ENCODE data around the gene REXO5.

Gene REXO5

DNA sequence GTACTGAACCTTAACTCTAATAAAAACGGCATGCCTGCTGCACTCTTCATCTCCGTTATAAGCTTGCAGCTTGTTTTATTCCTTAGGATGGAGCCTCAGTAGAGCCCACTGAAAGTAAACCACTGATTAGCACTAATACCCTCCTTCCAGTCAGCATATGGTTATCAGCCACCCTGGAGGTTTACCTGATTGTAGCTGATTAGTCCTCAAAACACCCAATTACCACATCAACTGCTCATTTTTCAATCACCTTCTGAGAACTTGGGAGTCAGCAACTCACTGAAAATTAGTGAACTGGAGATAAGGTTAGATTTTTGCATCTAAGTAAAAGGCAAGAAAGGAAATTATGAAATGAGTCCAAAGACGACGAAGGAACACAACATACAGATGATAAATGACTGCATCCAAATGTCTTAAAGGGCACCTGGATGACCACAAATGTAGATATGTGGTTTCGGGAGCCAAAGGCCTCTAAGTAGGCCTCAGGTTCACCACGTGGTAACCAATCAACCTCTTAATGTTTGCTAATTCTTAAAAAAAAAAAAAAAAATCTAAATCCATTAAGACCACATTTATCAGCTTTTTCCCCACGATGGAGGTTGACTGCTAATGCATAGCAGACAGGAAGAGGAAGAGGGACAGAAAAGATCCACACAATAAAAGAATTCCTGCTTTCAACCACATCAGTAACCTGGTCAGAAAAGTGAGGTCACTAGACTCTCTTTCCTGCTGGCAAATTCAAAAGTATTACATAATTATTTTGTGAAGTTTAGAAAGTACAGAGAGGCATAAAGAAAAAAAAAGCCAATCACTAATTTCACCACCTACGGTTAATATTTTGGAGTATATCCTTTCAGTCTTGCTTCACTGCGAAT is 65.9 kb downstream of the REXO5 start:
- DNase-seq (ENCODE audit: low read depth in 2 of 2) = no peak

DNA sequence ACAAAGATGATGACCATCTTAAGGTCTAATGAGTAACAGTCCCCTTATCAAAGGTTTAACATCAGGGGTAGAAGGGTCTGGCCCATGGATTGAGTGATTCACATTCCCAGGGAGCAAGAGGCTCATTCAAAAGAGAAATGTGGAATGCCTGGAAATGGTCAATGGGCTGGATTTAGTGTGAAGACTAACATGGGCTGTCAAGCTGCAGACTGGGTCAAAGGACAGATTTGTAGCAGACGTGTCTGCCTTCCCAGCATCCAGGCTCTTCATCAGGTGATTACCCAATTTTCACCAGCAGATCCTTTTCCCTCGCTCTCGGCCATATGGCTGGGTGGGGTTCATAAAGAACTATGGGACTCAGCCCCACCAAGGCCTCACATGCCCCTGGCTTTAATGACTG is 67.0 kb downstream of the REXO5 start:
- DNase-seq (ENCODE audit: low read depth in 2 of 2) = no peak

DNA sequence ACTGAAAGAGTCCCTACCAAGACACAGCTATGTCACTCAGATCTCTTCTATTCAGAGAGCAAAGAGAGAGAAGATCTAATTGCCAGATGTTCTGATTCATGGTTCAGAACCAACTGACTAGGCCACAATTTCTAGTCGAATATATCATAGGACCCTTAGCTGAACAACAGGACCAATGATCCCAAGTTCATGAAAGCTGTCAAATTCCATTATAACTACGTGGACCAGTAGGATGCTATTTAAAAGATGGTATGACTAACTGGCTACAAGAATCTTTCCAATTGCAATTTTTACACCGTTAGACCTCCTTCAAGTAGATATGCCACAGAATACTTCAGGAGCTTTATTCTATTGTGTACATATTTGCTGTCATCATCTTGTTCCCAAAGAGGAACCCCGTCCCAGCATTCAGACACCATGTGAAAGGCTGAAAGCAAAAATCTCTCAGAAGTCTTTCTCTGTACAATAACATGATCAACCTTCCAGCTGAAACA is 67.8 kb downstream of the REXO5 start:
- DNase-seq (ENCODE audit: low read depth in 2 of 2) = no peak

DNA sequence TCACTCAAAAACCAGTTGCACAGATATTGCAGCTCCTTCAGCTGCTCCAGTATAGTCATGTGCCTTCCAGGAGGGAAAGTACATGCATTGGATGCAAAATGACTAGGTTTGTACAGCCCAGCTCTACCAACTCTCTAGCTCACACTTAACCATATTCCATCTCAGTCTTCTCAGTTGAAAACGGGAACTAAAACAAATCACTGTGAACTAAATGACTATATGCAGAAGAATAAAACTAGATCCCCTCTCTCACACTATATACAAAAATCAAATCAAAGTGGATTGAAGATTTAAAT is 69.0 kb downstream of the REXO5 start:
- no peak for DNase-seq (ENCODE audit: low read depth in 2 of 2)

DNA sequence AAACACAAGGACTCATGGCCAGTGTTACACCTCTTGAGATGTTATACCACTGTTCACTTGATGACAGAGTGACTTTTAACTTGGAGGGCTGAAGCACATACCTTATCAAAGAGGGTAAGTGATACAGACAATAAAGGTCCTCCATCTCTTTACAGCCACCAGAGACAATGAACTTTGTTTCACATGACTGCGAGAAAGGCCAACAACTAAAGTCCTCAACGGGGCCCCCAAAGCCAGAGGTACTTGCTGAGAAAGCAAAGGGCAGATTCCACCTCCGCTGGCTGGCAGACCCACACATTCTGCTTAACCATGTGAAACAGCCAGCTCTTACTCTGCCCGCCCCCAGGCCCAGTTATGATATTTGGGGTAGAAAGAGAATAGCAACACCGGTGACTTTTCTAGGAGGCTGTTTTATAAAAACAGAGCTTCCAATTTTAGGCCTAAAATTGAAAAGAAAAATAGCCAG is 72.4 kb downstream of the REXO5 start:
- no peak for DNase-seq (ENCODE audit: low read depth in 2 of 2)

DNA sequence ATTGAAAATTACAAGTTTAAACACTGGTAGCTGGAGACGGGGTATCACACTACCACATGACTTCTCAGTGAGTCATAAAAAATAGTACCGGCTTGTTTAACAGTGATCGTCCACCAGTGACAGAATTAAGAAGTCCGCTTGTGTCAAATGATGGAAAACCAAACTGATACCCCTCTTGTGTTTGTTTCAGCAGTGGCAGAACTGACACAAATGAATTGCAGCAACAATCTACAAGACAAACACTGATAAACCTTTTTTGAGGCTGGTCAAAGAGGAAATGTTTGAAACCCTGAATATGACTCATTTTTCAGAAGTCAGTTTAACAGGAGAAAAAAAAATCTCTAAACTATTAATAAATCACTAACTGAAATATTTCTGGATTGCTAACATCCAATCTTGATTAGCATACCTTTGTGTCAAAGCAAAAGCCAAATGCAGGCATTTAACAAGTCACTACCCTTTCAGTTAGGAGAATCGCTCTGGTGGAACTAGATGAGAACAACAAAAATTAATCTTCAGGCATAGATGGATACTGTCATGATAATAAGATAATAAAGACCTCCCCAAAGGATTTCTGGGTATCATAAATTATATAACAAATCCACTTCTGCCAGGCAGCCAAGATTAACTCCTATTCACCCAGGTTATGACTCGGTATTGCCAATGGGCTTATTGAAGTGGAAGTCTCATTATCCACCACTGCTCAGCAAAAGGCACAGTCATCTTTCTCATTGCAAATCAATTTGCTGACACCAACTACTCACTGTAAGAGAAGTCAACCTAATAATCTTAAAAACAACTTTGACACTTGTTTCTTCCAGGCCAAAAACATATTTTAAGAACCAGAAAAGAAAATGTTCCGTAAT is 73.1 kb downstream of the REXO5 start:
- DNase-seq (ENCODE audit: low read depth in 2 of 2) = no peak

DNA sequence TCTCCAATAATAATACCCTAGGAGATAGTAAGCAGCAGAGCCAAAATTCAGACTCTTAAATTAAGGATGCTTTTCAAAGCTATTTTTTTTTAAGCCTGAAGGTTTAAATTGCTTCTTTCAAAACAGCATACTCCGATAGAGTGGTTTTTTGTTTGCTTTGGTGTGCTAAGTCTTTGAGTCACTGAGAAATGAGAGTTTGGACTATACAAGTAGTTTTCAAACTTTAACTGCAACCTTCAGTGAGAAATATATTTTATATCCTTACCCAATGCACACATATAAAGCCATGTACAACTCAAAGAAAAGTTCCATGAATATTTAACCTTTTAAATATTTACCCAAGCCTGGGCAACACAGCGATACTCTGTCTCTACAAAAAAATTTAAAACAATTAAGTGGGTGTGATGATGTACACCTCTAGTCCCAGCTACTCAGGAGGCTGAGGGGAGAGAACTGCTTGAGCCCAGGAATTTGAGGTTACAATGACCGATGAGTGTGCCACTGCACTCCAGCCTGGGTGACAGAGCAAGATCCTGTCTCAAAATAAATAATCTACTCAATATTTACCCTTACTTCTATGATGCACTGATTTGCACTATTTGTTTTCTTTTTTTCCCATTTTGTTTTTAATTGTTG is 74.7 kb downstream of the REXO5 start:
- no peak for DNase-seq (ENCODE audit: low read depth in 2 of 2)

DNA sequence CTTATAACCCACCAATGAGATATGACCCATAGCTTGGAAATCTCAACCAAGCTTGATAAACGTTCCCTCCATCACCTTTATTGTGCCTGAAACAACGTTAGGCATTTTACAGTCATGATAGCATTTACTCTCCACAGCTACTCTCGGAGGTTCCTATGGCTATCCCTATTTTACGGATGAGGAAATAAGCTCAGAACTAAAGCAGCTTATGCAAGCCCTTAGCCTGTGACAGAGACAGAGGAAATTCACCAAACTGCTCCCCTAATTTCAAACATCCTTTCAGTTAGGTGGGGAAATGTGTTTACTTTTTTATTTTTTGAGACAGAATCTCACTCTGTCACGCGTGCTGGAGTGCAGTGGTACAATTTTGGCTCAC is 75.2 kb downstream of the REXO5 start:
- DNase-seq (ENCODE audit: low read depth in 2 of 2) = no peak

DNA sequence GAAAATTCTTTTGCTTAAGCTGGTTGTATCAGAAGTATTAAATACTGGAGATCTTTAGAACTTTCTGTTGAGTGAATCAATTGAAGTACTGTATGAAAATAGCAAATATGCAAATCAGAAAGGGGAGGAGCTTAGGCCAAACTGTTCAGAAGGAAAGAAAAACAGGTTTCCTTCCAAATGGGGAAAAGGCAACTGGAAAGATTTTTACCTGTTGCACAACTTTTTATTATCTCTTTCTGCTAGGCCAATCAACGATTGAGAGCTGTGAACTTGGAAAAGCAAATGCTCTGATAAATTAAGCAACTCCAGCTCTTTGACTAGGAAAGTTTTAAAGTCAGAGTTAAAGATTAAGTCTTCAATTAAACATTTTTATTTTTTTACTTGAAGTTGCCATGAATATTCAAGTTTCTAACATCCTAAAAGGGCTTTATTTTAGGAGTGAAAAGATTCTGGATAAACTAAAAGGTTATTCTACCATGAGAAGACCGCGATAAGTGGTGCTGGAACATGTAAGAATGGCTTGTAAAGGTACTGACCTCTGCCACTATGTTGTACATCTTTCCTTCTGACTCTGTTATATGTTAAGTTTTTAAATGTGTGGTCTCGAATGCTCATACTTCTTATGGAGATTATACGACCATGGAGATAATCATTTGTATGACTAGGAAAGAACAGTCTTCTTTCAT is 77.4 kb downstream of the REXO5 start:
- DNase-seq (ENCODE audit: low read depth in 2 of 2) = no peak

DNA sequence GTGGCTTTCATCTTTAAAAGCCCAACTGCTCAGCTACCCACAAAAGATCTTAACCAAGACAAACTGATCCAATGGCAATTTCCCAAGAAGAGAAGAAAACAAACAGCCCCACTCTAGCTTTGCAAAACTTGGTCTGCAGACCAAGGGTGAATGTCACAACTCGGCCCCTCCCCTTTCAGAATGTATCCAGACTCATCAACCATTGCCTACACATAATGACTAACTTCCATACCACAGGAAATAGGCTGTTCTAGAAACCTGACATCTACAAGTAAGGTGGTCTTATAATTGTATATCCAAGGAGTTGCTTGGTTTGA is 77.9 kb downstream of the REXO5 start:
- DNase-seq (ENCODE audit: low read depth in 2 of 2) = no peak

DNA sequence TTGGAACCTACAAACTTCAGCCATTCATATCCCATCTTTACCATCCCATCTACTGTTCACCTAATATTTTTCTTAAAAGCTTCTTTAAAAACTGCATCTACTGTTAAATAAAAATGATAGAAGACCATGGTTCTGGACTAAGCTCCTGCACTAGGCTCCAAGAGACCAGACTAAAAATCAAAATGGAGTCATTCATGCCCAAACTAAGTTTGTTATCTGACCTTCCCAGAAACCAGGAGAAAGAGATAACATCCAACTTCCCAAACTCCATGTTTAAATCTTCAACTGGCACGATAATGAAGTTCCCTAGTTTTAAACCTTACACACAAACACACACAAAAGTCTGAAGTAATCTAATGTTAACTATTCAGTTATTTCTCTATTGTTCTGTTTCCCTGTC is 80.0 kb downstream of the REXO5 start:
- DNase-seq (ENCODE audit: low read depth in 2 of 2) = no peak

DNA sequence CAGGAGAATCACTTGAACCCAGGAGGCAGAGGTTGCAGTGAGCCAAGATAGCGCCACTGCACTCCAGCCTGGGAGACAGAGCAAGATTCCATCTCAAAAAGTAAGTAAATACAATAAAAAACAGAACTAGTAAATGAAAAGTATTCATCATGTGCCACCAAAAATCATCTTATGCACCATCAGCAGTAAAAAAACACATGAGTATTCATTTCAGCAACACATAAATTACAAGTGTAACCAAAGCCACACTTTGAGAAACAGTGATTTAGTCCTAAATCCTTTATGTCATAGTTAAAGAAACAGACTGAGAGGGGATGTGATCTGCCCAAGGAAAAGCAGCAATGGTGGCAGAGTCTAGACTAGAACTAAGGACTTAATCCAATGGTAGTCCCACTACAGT is 80.9 kb downstream of the REXO5 start:
- no peak for DNase-seq (ENCODE audit: low read depth in 2 of 2)

DNA sequence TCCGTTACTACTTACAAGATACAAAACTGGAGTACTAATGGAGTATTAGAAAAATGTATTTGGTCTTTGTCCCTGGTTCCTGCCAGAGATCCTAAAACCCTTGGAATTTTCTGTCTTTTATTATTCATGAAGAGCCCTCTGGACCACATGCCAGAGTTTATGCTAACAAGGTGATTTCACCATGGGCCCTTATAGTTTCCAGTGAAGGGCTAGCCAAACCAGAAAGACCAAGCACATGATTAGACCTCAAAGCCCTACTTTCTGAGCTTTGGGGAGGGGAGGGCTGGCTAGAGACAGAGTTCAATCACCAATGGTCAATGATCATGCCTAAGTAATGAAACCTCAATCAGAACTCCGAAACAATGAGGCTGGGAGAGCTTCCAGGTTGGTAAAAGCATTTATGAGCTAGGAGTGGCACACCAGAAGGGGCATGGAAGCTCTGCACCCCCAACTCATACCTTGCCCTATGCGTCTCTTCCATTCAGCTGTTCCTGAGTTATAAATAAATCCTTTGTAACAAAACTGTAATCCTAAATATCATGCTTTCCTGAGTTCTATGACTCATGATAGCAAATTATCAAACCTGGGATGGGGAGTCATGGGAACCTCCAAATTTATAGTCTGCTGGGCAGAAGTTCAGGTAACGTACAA is 83.4 kb downstream of the REXO5 start:
- DNase-seq (ENCODE audit: low read depth in 2 of 2) = no peak

DNA sequence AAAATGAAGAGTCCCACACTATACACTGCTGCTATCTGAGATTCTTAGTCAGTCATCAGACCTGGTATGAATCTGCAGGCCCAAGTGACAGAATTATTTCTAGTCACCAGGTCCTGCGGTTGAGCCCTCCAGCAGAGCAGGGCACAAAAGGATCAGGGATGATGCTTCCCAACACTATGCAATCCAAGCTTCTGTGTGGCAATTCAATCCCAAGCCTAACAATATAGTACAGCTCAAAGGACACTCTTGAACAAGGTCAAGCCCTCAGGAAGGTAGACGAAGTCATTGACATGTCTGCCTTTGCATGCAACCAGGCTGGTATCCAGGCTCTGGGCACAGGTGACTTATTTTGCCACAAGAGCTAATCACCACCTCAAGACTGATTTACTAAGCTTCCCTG is 88.1 kb downstream of the REXO5 start:
- DNase-seq (ENCODE audit: low read depth in 2 of 2) = no peak

DNA sequence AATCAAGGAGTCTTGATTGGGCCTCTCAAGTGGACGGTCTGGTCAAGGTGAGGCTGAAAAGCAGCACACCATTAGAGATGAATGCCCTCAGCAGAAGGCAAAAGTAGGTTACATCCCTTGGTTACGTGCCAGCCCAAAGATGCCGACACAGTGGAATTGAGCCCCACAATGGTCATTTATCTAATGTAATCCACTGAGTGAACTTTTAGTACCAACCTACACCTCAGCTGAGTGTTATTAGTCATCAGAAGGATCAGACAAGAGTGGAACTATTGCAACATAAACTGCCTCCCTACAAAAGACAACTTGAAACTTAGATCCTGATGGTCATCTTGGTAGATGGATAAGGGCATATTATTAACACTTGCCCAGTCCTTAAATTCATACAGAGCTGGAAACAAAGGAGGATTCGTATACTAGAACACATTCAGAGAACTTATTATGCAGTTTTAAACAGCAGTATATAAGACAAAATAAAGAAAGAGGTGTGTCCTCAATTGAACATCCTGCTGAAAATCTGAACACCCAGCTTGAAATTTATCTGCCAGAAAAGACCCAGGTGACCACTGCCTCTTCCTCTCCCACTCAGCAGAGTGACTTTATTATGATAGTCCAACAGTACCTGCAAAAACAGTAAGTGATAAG is 91.0 kb downstream of the REXO5 start:
- no peak for DNase-seq (ENCODE audit: low read depth in 2 of 2)

DNA sequence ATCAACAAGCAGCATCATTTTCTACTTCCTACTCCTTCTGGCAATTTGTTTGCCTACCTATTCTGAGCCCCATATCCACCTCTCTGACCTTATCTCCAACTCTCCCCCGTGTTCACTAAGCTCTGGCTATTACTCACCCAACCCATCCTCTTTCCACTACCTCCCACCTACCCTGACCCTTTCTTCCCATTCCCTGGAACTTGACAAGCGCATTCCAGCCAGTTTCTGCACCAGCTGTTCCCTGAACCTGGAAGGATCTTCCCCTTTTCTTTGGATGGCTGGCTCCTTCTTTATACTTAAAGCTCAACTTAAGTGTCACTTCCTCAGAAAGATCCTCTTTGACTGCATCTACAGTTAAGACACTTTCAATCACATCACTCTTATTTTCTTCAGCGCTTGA is 91.6 kb downstream of the REXO5 start:
- no peak for DNase-seq (ENCODE audit: low read depth in 2 of 2)

DNA sequence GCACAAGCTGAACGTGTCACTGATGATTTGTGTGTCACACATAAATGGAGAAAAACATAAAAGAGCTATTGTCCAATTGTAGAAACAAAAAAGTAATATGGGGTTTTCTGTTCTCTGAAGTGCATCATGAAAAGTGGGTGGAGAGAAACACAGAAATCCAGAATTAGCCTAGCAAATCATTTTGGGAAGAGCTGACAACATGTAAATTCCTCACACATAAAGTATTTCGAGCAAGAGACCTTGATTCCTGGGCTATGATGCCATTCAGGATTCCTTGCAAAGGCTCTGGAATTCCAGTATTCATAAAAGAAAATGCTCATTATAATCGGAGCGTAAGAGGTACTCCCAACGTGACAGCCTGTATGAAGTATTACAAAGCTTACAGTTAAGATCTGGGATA is 92.7 kb downstream of the REXO5 start:
- DNase-seq (ENCODE audit: low read depth in 2 of 2) = no peak

All from stimulated activated CD8-positive, alpha-beta memory T cell treated with anti-CD3 and anti-CD28 coated beads, Interleukin-7, amount 100 ng/mL, for 1 hour (primary cell).